CD14-positive monocyte (primary cell): Measurements from ENCODE around the gene SNX1. TPM values are rescaled to one million over a fixed set of nuclear protein-coding genes. Genes with fewer than 3 reads are reported as not detected.

ENCODE experiments used
- DNase-seq, 3 donors: peaks; one replicate each; pipeline ENCODE4 v3.0.0-alpha.2; 2011 to 2022
- H2AFZ ChIP-seq: 2 replicates; pipeline ENCODE4 v1.6.0; 2012; ENCODE audit warnings: mild to moderate bottlenecking, low read depth, low read length, inconsistent platforms; ENCODE audit not compliant: insufficient read depth, poor library complexity, severe bottlenecking
- H3K27ac ChIP-seq, 2 donors: 1 replicate in 1 of 2; 2 replicates in 1 of 2; pipeline ENCODE4 v1.5.1; 2012 to 2013; ENCODE audit warnings: low read length in 2 of 2, control low read depth in 1 of 2, inconsistent platforms in 1 of 2, low read depth in 1 of 2, mild to moderate bottlenecking in 1 of 2
- H3K27me3 ChIP-seq, 2 donors: one replicate each; pipeline versions ENCODE4 v1.6.0 to v1.6.1; 2011 to 2013; ENCODE audit warnings: low read length in 2 of 2; ENCODE audit not compliant: control insufficient read depth in 2 of 2, insufficient read depth in 2 of 2
- H3K36me3 ChIP-seq, 2 donors: replicated peaks in 1 of 2; 1 replicate in 1 of 2; 2 replicates in 1 of 2; pipeline versions ENCODE4 v1.5.1 to v1.6.1; 2012 to 2013; ENCODE audit warnings: low read length in 2 of 2, control low read depth in 1 of 2, inconsistent platforms in 1 of 2, mild to moderate bottlenecking in 1 of 2; ENCODE audit not compliant: insufficient read depth in 2 of 2, control insufficient read depth in 1 of 2
- H3K4me1 ChIP-seq, 2 donors: 1 replicate in 1 of 2; 2 replicates in 1 of 2; pipeline versions ENCODE4 v1.5.1 to v1.6.1; 2012 to 2013; ENCODE audit warnings: low read length in 2 of 2, control low read depth in 1 of 2, inconsistent platforms in 1 of 2, mild to moderate bottlenecking in 1 of 2, moderate library complexity in 1 of 2; ENCODE audit not compliant: insufficient read depth in 2 of 2, control insufficient read depth in 1 of 2
- H3K4me2 ChIP-seq: replicated peaks from 2 replicates; pipeline ENCODE3; 2012; ENCODE audit warnings: low read length, moderate library complexity, mild to moderate bottlenecking; ENCODE audit not compliant: poor library complexity, severe bottlenecking; ENCODE audit errors: extremely low read depth
- H3K4me3 ChIP-seq, 3 experiments: fragments of 200-600 bp in 1 of 3; sonication (generic) in 1 of 3; replicated peaks in 1 of 3; 1 replicate in 2 of 3; 2 replicates in 1 of 3; pipeline ENCODE4 v1.5.1; 2011 to 2013; ENCODE audit warnings: low read length in 3 of 3, mild to moderate bottlenecking in 3 of 3, control low read depth in 2 of 3, low read depth in 2 of 3, inconsistent platforms in 1 of 3, moderate library complexity in 1 of 3
- H3K79me2 ChIP-seq: 2 replicates; pipeline ENCODE4 v1.6.0; 2012; ENCODE audit warnings: mild to moderate bottlenecking, control low read depth, inconsistent platforms, low read length, moderate library complexity; ENCODE audit not compliant: insufficient read depth
- H3K9ac ChIP-seq: 2 replicates; pipeline ENCODE4 v1.6.0; 2017; ENCODE audit warnings: low read length, mild to moderate bottlenecking; ENCODE audit not compliant: insufficient read depth, poor library complexity, severe bottlenecking
- H3K9me3 ChIP-seq, 2 donors: replicated peaks in 1 of 2; 1 replicate in 1 of 2; 2 replicates in 1 of 2; pipeline versions ENCODE4 v1.5.1 to v1.6.1; 2012 to 2013; ENCODE audit warnings: low read length in 2 of 2, control low read depth in 1 of 2; ENCODE audit not compliant: control insufficient read depth in 1 of 2, insufficient read depth in 1 of 2
- H4K20me1 ChIP-seq: 2 replicates; pipeline ENCODE4 v1.6.0; 2012; ENCODE audit warnings: mild to moderate bottlenecking, low read length, control low read depth, moderate library complexity; ENCODE audit not compliant: insufficient read depth
- H3K27ac Mint-ChIP-seq, 7 donors: one replicate each; pipeline ENCODE4 v1.8.0; 2020; ENCODE audit warnings: mild to moderate bottlenecking in 7 of 7, mixed read lengths in 7 of 7, moderate library complexity in 6 of 7, inconsistent platforms in 2 of 7
- H3K27me3 Mint-ChIP-seq, 3 donors: one replicate each; pipeline ENCODE4 v1.8.0; 2021 to 2022; ENCODE audit warnings: low read depth in 3 of 3, mild to moderate bottlenecking in 3 of 3, mixed read lengths in 3 of 3, moderate library complexity in 3 of 3, inconsistent platforms in 1 of 3
- H3K36me3 Mint-ChIP-seq, 2 donors: one replicate each; pipeline ENCODE4 v1.8.0; 2020; ENCODE audit warnings: mixed read lengths in 2 of 2, inconsistent platforms in 1 of 2, mild to moderate bottlenecking in 1 of 2
- H3K4me1 Mint-ChIP-seq: one replicate; pipeline ENCODE4 v1.8.0; 2020; ENCODE audit warnings: mild to moderate bottlenecking, mixed read lengths
- H3K4me3 Mint-ChIP-seq, 2 donors: one replicate each; pipeline ENCODE4 v1.8.0; 2020; ENCODE audit warnings: mild to moderate bottlenecking in 2 of 2, mixed read lengths in 2 of 2, moderate library complexity in 1 of 2
- H3K9me3 Mint-ChIP-seq, 7 donors: one replicate each; pipeline ENCODE4 v1.8.0; 2020 to 2022; ENCODE audit warnings: mixed read lengths in 7 of 7, mild to moderate bottlenecking in 6 of 7, moderate library complexity in 6 of 7, inconsistent platforms in 2 of 7
- WGBS: methylation state at CpG from one replicate; pipeline ENCODE4 v1.1.5; 2013; ENCODE audit warnings: missing lambda C conversion rate; ENCODE audit not compliant: insufficient coverage; 5-methylcytosine and 5-hydroxymethylcytosine counted together
- intact Hi-C, 2 donors: fragments of 100-400 bp; cut with micrococcal nuclease; formaldehyde crosslinking; loops; one replicate each; pipeline versions ENCODE4 v1.15.0 to v1.15.1; 2023
- polyA plus RNA-seq, 3 donors: library from polyadenylated mRNA; depleted of rRNA in 1 of 3; unstranded in 2 of 3; stranded (reverse) in 1 of 3; fragments of 300-500 nt in 2 of 3; fragments of >200 nt in 1 of 3; fragmentation: Illumina TruSeq in 2 of 3; gene quantifications; 1 replicate in 2 of 3; 2 replicates in 1 of 3; pipeline ENCODE4 v1.2.3, GENCODE V29; 2012 to 2021
- TF ChIP-seq, protein P1 (sequence below): fragments of 200-600 bp; IDR thresholded peaks from one replicate; pipeline ENCODE4 v1.8.0; 2022; ENCODE audit warnings: antibody characterized with exemption, mild to moderate bottlenecking

SNX1 gene
- polyA plus RNA-seq, 3 donors: 104 to 115 (median 115) TPM

DNA sequence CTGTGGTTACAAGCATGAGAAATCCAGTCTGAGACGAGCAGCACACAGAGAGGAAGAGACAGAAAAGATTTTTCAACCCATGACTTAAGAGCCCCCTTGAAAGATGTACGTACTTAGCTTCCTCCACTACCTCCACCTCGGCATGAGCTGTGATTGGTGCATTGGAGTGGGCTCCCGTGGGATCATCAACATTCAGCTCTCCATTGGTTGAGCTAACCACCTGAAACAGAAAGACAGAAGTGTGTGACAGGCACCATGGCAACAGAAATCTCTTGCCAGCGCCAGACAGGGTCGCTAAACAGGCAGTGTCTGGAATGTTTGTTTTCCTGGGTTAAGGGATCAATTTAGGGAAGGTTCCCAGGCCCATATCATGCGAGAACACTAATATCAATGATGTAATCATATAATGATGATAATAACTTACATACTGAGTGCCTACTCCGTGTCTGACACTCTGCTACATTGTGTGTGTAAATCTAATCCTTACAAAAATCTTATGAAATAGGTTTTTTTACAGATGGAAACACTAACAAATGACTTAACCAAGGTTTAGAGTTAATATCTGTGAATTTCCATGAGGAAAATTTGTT, 84.5 kb downstream of the SNX1 start:
- peaks cover 11% of the 10 kb centered on the region for H3K4me1 Mint-ChIP-seq
- TF ChIP-seq, protein P1, sequence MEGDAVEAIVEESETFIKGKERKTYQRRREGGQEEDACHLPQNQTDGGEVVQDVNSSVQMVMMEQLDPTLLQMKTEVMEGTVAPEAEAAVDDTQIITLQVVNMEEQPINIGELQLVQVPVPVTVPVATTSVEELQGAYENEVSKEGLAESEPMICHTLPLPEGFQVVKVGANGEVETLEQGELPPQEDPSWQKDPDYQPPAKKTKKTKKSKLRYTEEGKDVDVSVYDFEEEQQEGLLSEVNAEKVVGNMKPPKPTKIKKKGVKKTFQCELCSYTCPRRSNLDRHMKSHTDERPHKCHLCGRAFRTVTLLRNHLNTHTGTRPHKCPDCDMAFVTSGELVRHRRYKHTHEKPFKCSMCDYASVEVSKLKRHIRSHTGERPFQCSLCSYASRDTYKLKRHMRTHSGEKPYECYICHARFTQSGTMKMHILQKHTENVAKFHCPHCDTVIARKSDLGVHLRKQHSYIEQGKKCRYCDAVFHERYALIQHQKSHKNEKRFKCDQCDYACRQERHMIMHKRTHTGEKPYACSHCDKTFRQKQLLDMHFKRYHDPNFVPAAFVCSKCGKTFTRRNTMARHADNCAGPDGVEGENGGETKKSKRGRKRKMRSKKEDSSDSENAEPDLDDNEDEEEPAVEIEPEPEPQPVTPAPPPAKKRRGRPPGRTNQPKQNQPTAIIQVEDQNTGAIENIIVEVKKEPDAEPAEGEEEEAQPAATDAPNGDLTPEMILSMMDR: no peak
- no peak overlapping the region for H3K27ac Mint-ChIP-seq
- H3K4me3 ChIP-seq: no peak overlapping the region
- H3K27ac ChIP-seq: no peak overlapping the region
- intact Hi-C loops: no loop called here
- peaks cover 5 to 7% of the 10 kb centered on the region in 2 donors for H3K4me1 ChIP-seq
- no peak overlapping the region for H2AFZ ChIP-seq
- H4K20me1 ChIP-seq: no peaks in the 10 kb centered on the region
- no peak for DNase-seq
- no peaks in the 10 kb centered on the region for H3K27me3 ChIP-seq
- peaks cover 32 to 63% of the 10 kb centered on the region in 2 donors for H3K36me3 ChIP-seq
- H3K36me3 Mint-ChIP-seq: peaks cover 48 to 57% of the 10 kb centered on the region in 2 donors
- peaks cover 0 to 1% (median 0%) of the 10 kb centered on the region in 3 donors for H3K27me3 Mint-ChIP-seq
- no peak overlapping the region for H3K4me3 Mint-ChIP-seq
- no peak overlapping the region for H3K4me2 ChIP-seq
- 80% methylated on average over 1 of the region's 8 CpGs for WGBS
- H3K9me3 ChIP-seq: no peaks in the 10 kb centered on the region
- H3K79me2 ChIP-seq: no peaks in the 10 kb centered on the region
- H3K9ac ChIP-seq: no peak overlapping the region
- H3K9me3 Mint-ChIP-seq: no peaks in the 10 kb centered on the region

DNA sequence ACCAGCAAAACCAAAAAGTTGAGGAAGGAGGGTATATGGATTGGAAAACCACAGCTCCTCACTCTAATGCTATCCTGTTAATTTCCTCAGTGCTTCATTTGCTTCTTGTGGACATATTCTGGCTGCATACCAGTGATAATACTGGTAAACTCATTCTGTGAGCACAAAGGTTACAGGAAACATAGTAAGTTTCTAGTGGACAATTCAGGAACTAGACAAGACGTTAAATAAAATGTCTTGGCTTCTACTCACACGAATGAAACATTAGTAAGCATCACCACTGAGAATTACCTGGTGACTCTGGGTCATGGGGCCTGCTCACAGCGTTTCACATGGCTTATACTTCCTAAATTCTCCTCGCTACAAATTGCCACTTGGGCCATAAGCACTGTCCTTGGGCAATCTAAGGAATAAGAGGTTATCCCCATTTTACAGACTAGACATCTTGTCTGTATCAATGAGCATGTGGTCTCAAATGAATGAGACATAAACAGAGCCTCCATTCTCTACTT, 87.1 kb downstream of the SNX1 start:
- DNase-seq: no peak
- H3K4me1 ChIP-seq: peaks cover 5 to 7% of the 10 kb centered on the region in 2 donors
- no peaks in the 10 kb centered on the region for H3K9me3 ChIP-seq
- no peak overlapping the region for H3K27ac Mint-ChIP-seq
- H3K27me3 ChIP-seq: no peaks in the 10 kb centered on the region
- no peak overlapping the region for H3K9ac ChIP-seq
- H2AFZ ChIP-seq: no peak overlapping the region
- H3K27me3 Mint-ChIP-seq: peaks cover 0 to 1% (median 1%) of the 10 kb centered on the region in 3 donors
- peaks cover 45 to 57% of the 10 kb centered on the region in 2 donors for H3K36me3 Mint-ChIP-seq
- H3K4me1 Mint-ChIP-seq: peaks cover 11% of the 10 kb centered on the region
- H4K20me1 ChIP-seq: no peaks in the 10 kb centered on the region
- H3K27ac ChIP-seq: no peak overlapping the region
- 84% methylated on average over 3 of the region's 4 CpGs for WGBS
- intact Hi-C loops: no loop called here
- H3K79me2 ChIP-seq: no peaks in the 10 kb centered on the region
- no peak overlapping the region for H3K4me3 ChIP-seq
- H3K36me3 ChIP-seq: peaks cover 21 to 60% of the 10 kb centered on the region in 2 donors
- H3K4me3 Mint-ChIP-seq: no peak overlapping the region
- no peaks in the 10 kb centered on the region for H3K9me3 Mint-ChIP-seq
- TF ChIP-seq, protein P1: no peak
- H3K4me2 ChIP-seq: no peak overlapping the region
